ENCODE results near the gene HDAC4.

- TF ChIP-seq CTCF (IDR thresholded peaks at IDR 0.05) (no peak), POLR2A (IDR thresholded peaks at IDR 0.05; ENCODE audit: low read length) (no peak), EP300 (IDR thresholded peaks at IDR 0.05) (no peak), JUN (IDR thresholded peaks at IDR 0.05) (no peak), BHLHE40 (IDR thresholded peaks at IDR 0.05; ENCODE audit: low read depth, low read length) (no peak), NR3C1 (IDR thresholded peaks at IDR 0.05) (no peak), CHD2 (IDR thresholded peaks at IDR 0.05; ENCODE audit: low read length, partially characterized antibody) (no peak)
Measured at GRCh38 chr2:239318790-239319661, 81.8 kb downstream of the HDAC4 start.

All from A549 (cell line).